Adrenal gland (tissue), 5 donors: ENCODE measurements around the gene FGGY.

ENCODE experiments used
- POLR2A ChIP-seq, 2 donors: fragments of 450-650 bp; IDR thresholded peaks; one replicate each; pipeline ENCODE4 v1.6.1; 2017; ENCODE audit warnings: antibody characterized with exemption in 2 of 2, mild to moderate bottlenecking in 2 of 2, moderate library complexity in 1 of 2
- TF ChIP-seq, protein P1 (sequence below), 6 experiments: fragments of 450-650 bp in 4 of 6; fragments of 200-600 bp in 2 of 6; sonication (generic) in 1 of 6; IDR thresholded peaks; 1 replicate in 5 of 6; 2 replicates in 1 of 6; pipeline versions ENCODE4 v1.5.1 to v1.8.0; 2016 to 2021; ENCODE audit warnings: antibody characterized with exemption in 6 of 6, mild to moderate bottlenecking in 2 of 6, moderate library complexity in 1 of 6
- donor health status: DM: no; HTN: no; CAD: no.

GRCh38 chr1:59258412-59259032 lies 38.4 kb upstream of the FGGY start:
- TF ChIP-seq, protein P1, sequence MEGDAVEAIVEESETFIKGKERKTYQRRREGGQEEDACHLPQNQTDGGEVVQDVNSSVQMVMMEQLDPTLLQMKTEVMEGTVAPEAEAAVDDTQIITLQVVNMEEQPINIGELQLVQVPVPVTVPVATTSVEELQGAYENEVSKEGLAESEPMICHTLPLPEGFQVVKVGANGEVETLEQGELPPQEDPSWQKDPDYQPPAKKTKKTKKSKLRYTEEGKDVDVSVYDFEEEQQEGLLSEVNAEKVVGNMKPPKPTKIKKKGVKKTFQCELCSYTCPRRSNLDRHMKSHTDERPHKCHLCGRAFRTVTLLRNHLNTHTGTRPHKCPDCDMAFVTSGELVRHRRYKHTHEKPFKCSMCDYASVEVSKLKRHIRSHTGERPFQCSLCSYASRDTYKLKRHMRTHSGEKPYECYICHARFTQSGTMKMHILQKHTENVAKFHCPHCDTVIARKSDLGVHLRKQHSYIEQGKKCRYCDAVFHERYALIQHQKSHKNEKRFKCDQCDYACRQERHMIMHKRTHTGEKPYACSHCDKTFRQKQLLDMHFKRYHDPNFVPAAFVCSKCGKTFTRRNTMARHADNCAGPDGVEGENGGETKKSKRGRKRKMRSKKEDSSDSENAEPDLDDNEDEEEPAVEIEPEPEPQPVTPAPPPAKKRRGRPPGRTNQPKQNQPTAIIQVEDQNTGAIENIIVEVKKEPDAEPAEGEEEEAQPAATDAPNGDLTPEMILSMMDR (IDR thresholded peaks at IDR 0.05): no peak
- no peak for TF ChIP-seq POLR2A (IDR thresholded peaks at IDR 0.05)
